ENCODE results near the gene EFNA3. TPM values are rescaled to one million over a fixed set of nuclear protein-coding genes. Genes with fewer than 3 reads are reported as not detected.

EFNA3 gene
- 8.6 TPM for polyA plus RNA-seq (2013, experiment 1 of 4)
- polyA plus RNA-seq (2013, experiment 2 of 4), result 7.6 TPM
- polyA plus RNA-seq (2013, experiment 3 of 4), result 7.6 TPM
- polyA plus RNA-seq (2013, experiment 4 of 4), result 6.8 TPM

GRCh38 chr1:155078469-155079209 lies at the start of gene EFNA3:
Gene EFNA3 (plus strand): TSS chr1:155078837. CDS start chr1:155078942, 105 bp downstream.
- peak within 1 kb of the TSS; percentile 51 for H3K4me3 ChIP-seq (ENCODE audit: insufficient read depth, low read depth, low read length)
- no peak within 1 kb of the TSS for H3K27ac ChIP-seq (ENCODE audit: insufficient read depth, low read depth, low read length, poor library complexity, severe bottlenecking)
- H3K27me3 ChIP-seq (ENCODE audit: control insufficient read depth, insufficient read depth, low read length, poor library complexity, severe bottlenecking), result peaks cover 69% of the 10 kb centered on the region

GRCh38 chr1:155029513-155030242 lies 49.0 kb upstream of the EFNA3 start:
- Histone ChIP-seq H3K9me3 (ENCODE audit: control insufficient read depth, low read length) (no peaks in the 10 kb centered on the region), H3K4me1 (ENCODE audit: control insufficient read depth, insufficient read depth, low read length) (no peaks in the 10 kb centered on the region), H3K27me3 (ENCODE audit: control insufficient read depth, insufficient read depth, low read length, poor library complexity, severe bottlenecking) (no peaks in the 10 kb centered on the region), H3K27ac (ENCODE audit: insufficient read depth, low read depth, low read length, poor library complexity, severe bottlenecking) (no peak overlapping the region), H3K36me3 (ENCODE audit: control insufficient read depth, insufficient read depth, low read length) (no peaks in the 10 kb centered on the region), H3K4me3 (ENCODE audit: insufficient read depth, low read depth, low read length) (no peak overlapping the region)
- 90 to 91% methylated on average over 16 of the region's 16 CpGs for WGBS, 2 experiments

More at GRCh38 chr1:155078469-155079209, at the start of gene EFNA3:
- H3K36me3 ChIP-seq (ENCODE audit: control insufficient read depth, insufficient read depth, low read length), result no peaks in the 10 kb centered on the region
- 1 to 2% methylated on average over 59 of the region's 59 CpGs for WGBS, 2 experiments
- H3K9me3 ChIP-seq (ENCODE audit: control insufficient read depth, low read length), result no peaks in the 10 kb centered on the region
- peaks cover 41% of the 10 kb centered on the region for H3K4me1 ChIP-seq (ENCODE audit: control insufficient read depth, insufficient read depth, low read length)

GRCh38 chr1:155030243-155030795 lies 48.3 kb upstream of the EFNA3 start:
- H3K36me3 ChIP-seq (ENCODE audit: control insufficient read depth, insufficient read depth, low read length), result no peaks in the 10 kb centered on the region

GRCh38 chr1:155030899-155031298 lies 47.7 kb upstream of the EFNA3 start:
- Histone ChIP-seq H3K4me3 (ENCODE audit: insufficient read depth, low read depth, low read length) (no peak overlapping the region), H3K27me3 (ENCODE audit: control insufficient read depth, insufficient read depth, low read length, poor library complexity, severe bottlenecking) (no peaks in the 10 kb centered on the region)
- 93 to 94% methylated on average over 11 of the region's 11 CpGs for WGBS, 2 experiments

More at GRCh38 chr1:155030243-155030795, 48.3 kb upstream of the EFNA3 start:
- Histone ChIP-seq H3K27ac (ENCODE audit: insufficient read depth, low read depth, low read length, poor library complexity, severe bottlenecking) (no peak overlapping the region), H3K9me3 (ENCODE audit: control insufficient read depth, low read length) (no peaks in the 10 kb centered on the region), H3K4me3 (ENCODE audit: insufficient read depth, low read depth, low read length) (no peak overlapping the region), H3K4me1 (ENCODE audit: control insufficient read depth, insufficient read depth, low read length) (no peaks in the 10 kb centered on the region), H3K27me3 (ENCODE audit: control insufficient read depth, insufficient read depth, low read length, poor library complexity, severe bottlenecking) (no peaks in the 10 kb centered on the region)
- 92 to 93% methylated on average over 15 of the region's 15 CpGs for WGBS, 2 experiments

GRCh38 chr1:155032886-155033285 lies 45.8 kb upstream of the EFNA3 start:
- H3K4me1 ChIP-seq (ENCODE audit: control insufficient read depth, insufficient read depth, low read length), result no peaks in the 10 kb centered on the region
- H3K9me3 ChIP-seq (ENCODE audit: control insufficient read depth, low read length), result no peaks in the 10 kb centered on the region
- H3K36me3 ChIP-seq (ENCODE audit: control insufficient read depth, insufficient read depth, low read length), result no peaks in the 10 kb centered on the region
- WGBS, 2 experiments, result 92 to 93% methylated on average over 12 of the region's 12 CpGs
- H3K27ac ChIP-seq (ENCODE audit: insufficient read depth, low read depth, low read length, poor library complexity, severe bottlenecking), result no peak overlapping the region
- no peak overlapping the region for H3K4me3 ChIP-seq (ENCODE audit: insufficient read depth, low read depth, low read length)
- no peaks in the 10 kb centered on the region for H3K27me3 ChIP-seq (ENCODE audit: control insufficient read depth, insufficient read depth, low read length, poor library complexity, severe bottlenecking)

More at GRCh38 chr1:155030899-155031298, 47.7 kb upstream of the EFNA3 start:
- Histone ChIP-seq H3K27ac (ENCODE audit: insufficient read depth, low read depth, low read length, poor library complexity, severe bottlenecking) (no peak overlapping the region), H3K36me3 (ENCODE audit: control insufficient read depth, insufficient read depth, low read length) (no peaks in the 10 kb centered on the region), H3K9me3 (ENCODE audit: control insufficient read depth, low read length) (no peaks in the 10 kb centered on the region), H3K4me1 (ENCODE audit: control insufficient read depth, insufficient read depth, low read length) (no peaks in the 10 kb centered on the region)

- WGBS, 2 experiments, result 93 to 95% methylated on average over 9 of the region's 9 CpGs
- no peaks in the 10 kb centered on the region for H3K36me3 ChIP-seq (ENCODE audit: control insufficient read depth, insufficient read depth, low read length)
- no peak within 1 kb of the TSS for H3K4me3 ChIP-seq (ENCODE audit: insufficient read depth, low read depth, low read length)
- no peak within 1 kb of the TSS for H3K27ac ChIP-seq (ENCODE audit: insufficient read depth, low read depth, low read length, poor library complexity, severe bottlenecking)
- H3K4me1 ChIP-seq (ENCODE audit: control insufficient read depth, insufficient read depth, low read length), result no peaks in the 10 kb centered on the region
- no peaks in the 10 kb centered on the region for H3K9me3 ChIP-seq (ENCODE audit: control insufficient read depth, low read length)
- H3K27me3 ChIP-seq (ENCODE audit: control insufficient read depth, insufficient read depth, low read length, poor library complexity, severe bottlenecking), result no peaks in the 10 kb centered on the region
Measured at GRCh38 chr1:155033524-155033923, 45.1 kb upstream of the EFNA3 start, which contains the start of the genes DCST1 and DCST2. Gene DCST1 (plus strand): TSS chr1:155033824. CDS start chr1:155034037, 213 bp downstream. Gene DCST2 (minus strand): TSS chr1:155033781. CDS start chr1:155033701, 80 bp downstream.

GRCh38 chr1:155034318-155035208 lies 44.1 kb upstream of the EFNA3 start:
- Histone ChIP-seq H3K27ac (ENCODE audit: insufficient read depth, low read depth, low read length, poor library complexity, severe bottlenecking) (no peak overlapping the region), H3K4me3 (ENCODE audit: insufficient read depth, low read depth, low read length) (no peak overlapping the region), H3K9me3 (ENCODE audit: control insufficient read depth, low read length) (no peaks in the 10 kb centered on the region), H3K27me3 (ENCODE audit: control insufficient read depth, insufficient read depth, low read length, poor library complexity, severe bottlenecking) (no peaks in the 10 kb centered on the region), H3K36me3 (ENCODE audit: control insufficient read depth, insufficient read depth, low read length) (no peaks in the 10 kb centered on the region), H3K4me1 (ENCODE audit: control insufficient read depth, insufficient read depth, low read length) (no peaks in the 10 kb centered on the region)
- WGBS, 2 experiments, result 92 to 93% methylated on average over 20 of the region's 20 CpGs

- Histone ChIP-seq H3K27ac (ENCODE audit: insufficient read depth, low read depth, low read length, poor library complexity, severe bottlenecking) (no peak overlapping the region), H3K4me1 (ENCODE audit: control insufficient read depth, insufficient read depth, low read length) (no peaks in the 10 kb centered on the region), H3K4me3 (ENCODE audit: insufficient read depth, low read depth, low read length) (no peak overlapping the region), H3K9me3 (ENCODE audit: control insufficient read depth, low read length) (no peaks in the 10 kb centered on the region), H3K27me3 (ENCODE audit: control insufficient read depth, insufficient read depth, low read length, poor library complexity, severe bottlenecking) (no peaks in the 10 kb centered on the region), H3K36me3 (ENCODE audit: control insufficient read depth, insufficient read depth, low read length) (no peaks in the 10 kb centered on the region)
- WGBS, 2 experiments, result 91 to 93% methylated on average over 1 to 2 of the region's 2 CpGs
Measured at GRCh38 chr1:155035936-155036335, 42.7 kb upstream of the EFNA3 start.

GRCh38 chr1:155037043-155037442 lies 41.6 kb upstream of the EFNA3 start:
- 90 to 92% methylated on average over 3 of the region's 3 CpGs for WGBS, 2 experiments
- no peaks in the 10 kb centered on the region for H3K4me1 ChIP-seq (ENCODE audit: control insufficient read depth, insufficient read depth, low read length)
- H3K9me3 ChIP-seq (ENCODE audit: control insufficient read depth, low read length), result no peaks in the 10 kb centered on the region
- H3K27me3 ChIP-seq (ENCODE audit: control insufficient read depth, insufficient read depth, low read length, poor library complexity, severe bottlenecking), result no peaks in the 10 kb centered on the region
- no peak overlapping the region for H3K27ac ChIP-seq (ENCODE audit: insufficient read depth, low read depth, low read length, poor library complexity, severe bottlenecking)
- H3K36me3 ChIP-seq (ENCODE audit: control insufficient read depth, insufficient read depth, low read length), result no peaks in the 10 kb centered on the region
- H3K4me3 ChIP-seq (ENCODE audit: insufficient read depth, low read depth, low read length), result no peak overlapping the region

Measured in ectodermal cell (in vitro differentiated cells).